Heart right ventricle (tissue), 16 donors: ENCODE data around the gene HLCS. TPM values are rescaled to one million over a fixed set of nuclear protein-coding genes. Genes with fewer than 3 reads are reported as not detected.

ENCODE experiments used
- ATAC-seq, 8 donors: fragments of 200-7000 bp; cut with Tn5 transposase; one replicate each; pipeline ENCODE4 v1.9.1; 2020; ENCODE audit warnings: mild to moderate bottlenecking in 8 of 8, moderate library complexity in 8 of 8, moderate number of reproducible peaks in 1 of 8
- DNase-seq, 2 donors: peaks; one replicate each; pipeline ENCODE4 v3.0.0-alpha.2; 2020
- H3K27ac ChIP-seq, 10 donors: fragments of 200-600 bp; sonication (generic) in 2 of 10; one replicate each; pipeline versions ENCODE4 v1.5.0 to v1.8.0; 2020 to 2022; ENCODE audit warnings: mild to moderate bottlenecking in 3 of 10
- H3K27me3 ChIP-seq, 7 donors: fragments of 200-600 bp; one replicate each; pipeline ENCODE4 v1.8.0; 2021 to 2022; ENCODE audit warnings: mild to moderate bottlenecking in 2 of 7
- H3K36me3 ChIP-seq, 9 donors: fragments of 200-600 bp; sonication (generic) in 1 of 9; one replicate each; pipeline versions ENCODE4 v1.5.0 to v1.8.0; 2020 to 2022; ENCODE audit warnings: mild to moderate bottlenecking in 2 of 9
- H3K4me1 ChIP-seq, 9 donors: fragments of 200-600 bp; sonication (generic) in 1 of 9; one replicate each; pipeline versions ENCODE4 v1.5.0 to v1.8.0; 2020 to 2022; ENCODE audit warnings: mild to moderate bottlenecking in 4 of 9
- H3K4me3 ChIP-seq, 10 donors: fragments of 200-600 bp; sonication (generic) in 2 of 10; one replicate each; pipeline versions ENCODE4 v1.5.0 to v1.8.0; 2020 to 2022; ENCODE audit warnings: mild to moderate bottlenecking in 7 of 10, moderate library complexity in 2 of 10
- H3K9me3 ChIP-seq, 11 donors: fragments of 200-600 bp in 10 of 11; sonication (generic) in 2 of 11; one replicate each; pipeline versions ENCODE4 v1.5.0 to v1.8.0; 2013 to 2022; ENCODE audit warnings: mild to moderate bottlenecking in 2 of 11, control low read depth in 1 of 11, moderate library complexity in 1 of 11
- CTCF ChIP-seq, 9 donors: fragments of 200-600 bp; sonication (generic) in 2 of 9; IDR thresholded peaks; one replicate each; pipeline versions ENCODE4 v1.5.0 to v1.8.0; 2021 to 2022; ENCODE audit warnings: antibody characterized with exemption in 9 of 9, mild to moderate bottlenecking in 5 of 9, moderate library complexity in 1 of 9
- WGBS, 2 donors: extraction: QIAGEN DNeasy Blood & Tissue Kit; methylation state at CpG; one replicate each; pipeline ENCODE4 v1.1.7; 2013; ENCODE audit warnings: inconsistent platforms in 1 of 2; 5-methylcytosine and 5-hydroxymethylcytosine counted together
- intact Hi-C, 10 donors: fragments of 100-400 bp; cut with DNase I; formaldehyde crosslinking; loops; one replicate each; pipeline versions ENCODE4 v1.11.1 to v1.14.2; 2022
- polyA plus RNA-seq, 2 donors: library from polyadenylated mRNA; stranded (reverse); fragments of 200-250 nt; gene quantifications; one replicate each; pipeline ENCODE4 v1.2.3, GENCODE V29; 2013
- total RNA-seq, 10 donors: library from RNA; stranded (reverse); fragmentation: NEBNext Ultra II Directional in 3 of 10; extraction: Animal tissue kit (Norgen Biotek cat#: 25700) in 3 of 10; gene quantifications; one replicate each; pipeline versions ENCODE4 v1.2.1 to v1.2.4, GENCODE V29; 2021 to 2023
- donor health status: Arrhythmogenic right ventricular cardiomyopathy.
- donor health status: ischemic (EF 13 %, LVEDD 7.1; RV severe dilation, severe dysfunction).
- donor health status: healthy with polysubstance abuse.
- donor health status: DM: no; HTN: yes; CAD: no.
- donor health status: DM: no; HTN: no; CAD: no.
- donor health status: ischemic (EF 25% LVEDD 6.9; RV normal size, moderate dysfunction).
- donor health status: ischemic (EF 25% LVEDD 5.7; RV mildly dilated, moderate dysfunction).
- donor health status: healthy.
- donor health status: DM: yes; HTN: yes; CAD: no.
- donor health status: Ischemic cardiomyopathy.
- donor health status: ischemic (EF 35%, LVEDD 5.7; RV mildly dilated, moderate dysfunction).
- donor health status: nonischemic (EF 11% LVEDD 7.7; RV severe dilation, severe dysfunction).
- donor health status: DM: yes; HTN: yes; CAD: no.
- donor health status: PGD.
- donor health status: ischemic (EF 29% LVEDD 5.4; RV normal size, mild dysfunction).
- donor health status: nonischemic (EF 23%, LVEDD 6.1; RV moderate dilation, normal function).

HLCS gene
- total and polyA plus RNA-seq, 12 donors = 2.0 to 9.6 (median 6.7) TPM

GRCh38 chr21:36811762-36812161 is 154.7 kb downstream of the HLCS start:
- TF ChIP-seq CTCF (IDR thresholded peaks at IDR 0.05) = no peak
- Histone ChIP-seq H3K4me3 (no peak overlapping the region), H3K36me3 (no peaks in the 10 kb centered on the region), H3K27ac (no peak overlapping the region), H3K9me3 (no peaks in the 10 kb centered on the region), H3K4me1 (no peaks in the 10 kb centered on the region), H3K27me3 (no peaks in the 10 kb centered on the region)
- 94% methylated on average over 7 of the region's 7 CpGs for WGBS, 2 donors
- no peak for ATAC-seq
- intact Hi-C loops = no loop called here
- no peak for DNase-seq

DNA sequence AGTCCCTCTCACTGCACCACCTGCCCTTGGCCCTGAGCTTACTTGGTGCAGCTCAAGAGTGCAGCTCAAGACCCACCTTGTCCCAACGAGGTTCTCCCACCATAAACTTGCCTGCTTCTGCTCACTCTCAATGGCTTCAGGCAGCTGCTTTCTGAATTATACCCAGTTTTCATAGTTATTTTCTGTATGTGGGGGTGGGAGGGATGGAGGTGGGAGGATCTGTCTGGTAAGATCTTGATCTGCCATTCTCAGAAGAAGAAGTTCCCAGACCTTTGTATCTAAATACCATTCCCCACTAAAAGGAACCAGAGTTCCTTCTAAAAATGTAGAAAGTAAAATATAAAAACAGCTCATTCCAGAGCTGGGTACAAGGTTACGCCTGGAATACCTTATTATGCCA is 156.0 kb downstream of the HLCS start:
- intact Hi-C loops = no loop called here
- Histone ChIP-seq H3K36me3 (no peaks in the 10 kb centered on the region), H3K4me3 (no peak overlapping the region), H3K4me1 (no peaks in the 10 kb centered on the region), H3K27me3 (no peaks in the 10 kb centered on the region), H3K27ac (no peak overlapping the region), H3K9me3 (no peaks in the 10 kb centered on the region)
- WGBS, 2 donors = 94 to 97% methylated on average over 2 of the region's 2 CpGs
- TF ChIP-seq CTCF (IDR thresholded peaks at IDR 0.05) = no peak
- no peak for DNase-seq
- no peak for ATAC-seq

DNA sequence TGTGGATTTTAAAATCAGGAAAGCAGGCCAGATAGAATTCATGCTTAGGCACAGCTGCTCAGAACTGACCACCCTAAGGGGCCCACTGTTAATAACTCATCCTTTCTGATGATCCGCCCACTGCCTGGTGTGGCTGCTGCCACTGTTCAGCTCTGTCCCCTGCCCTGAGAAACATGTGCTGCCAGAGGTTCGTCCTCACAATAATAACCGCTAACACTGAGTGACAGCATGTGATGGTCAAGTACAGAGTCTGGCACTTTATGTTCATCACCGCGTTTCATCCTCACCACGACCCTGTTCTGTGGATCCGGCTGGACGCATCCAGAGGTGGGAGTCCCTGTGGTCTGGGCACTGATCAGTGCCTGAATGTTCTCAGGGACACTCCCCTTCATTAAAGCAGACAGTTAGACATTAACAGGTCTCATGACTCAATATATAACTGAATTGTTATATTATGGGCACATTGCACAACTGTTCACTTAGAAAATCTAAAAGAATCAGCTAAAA is 159.0 kb downstream of the HLCS start:
- H3K4me3 ChIP-seq = no peak overlapping the region
- DNase-seq (no peak), ATAC-seq (no peak)
- intact Hi-C loops = no loop called here
- no peak for TF ChIP-seq CTCF (IDR thresholded peaks at IDR 0.05)
- no peaks in the 10 kb centered on the region for H3K9me3 ChIP-seq
- no peaks in the 10 kb centered on the region for H3K36me3 ChIP-seq
- no peaks in the 10 kb centered on the region for H3K27me3 ChIP-seq
- H3K27ac ChIP-seq = no peak overlapping the region
- WGBS, 2 donors = 98% methylated on average over 8 of the region's 8 CpGs
- H3K4me1 ChIP-seq = no peaks in the 10 kb centered on the region

- intact Hi-C loops = no loop called here
Measured at GRCh38 chr21:36806103-36806502, 160.4 kb downstream of the HLCS start.

More at GRCh38 chr21:36806103-36806502, 160.4 kb downstream of the HLCS start:
- no peak for TF ChIP-seq CTCF (IDR thresholded peaks at IDR 0.05)
- WGBS, 2 donors = 90 to 93% methylated on average over 4 of the region's 4 CpGs
- ATAC-seq (no peak), DNase-seq (no peak)
- Histone ChIP-seq H3K27ac (no peak overlapping the region), H3K4me1 (no peaks in the 10 kb centered on the region), H3K4me3 (no peak overlapping the region), H3K27me3 (no peaks in the 10 kb centered on the region), H3K9me3 (no peaks in the 10 kb centered on the region), H3K36me3 (no peaks in the 10 kb centered on the region)
